Measurements from ENCODE around the gene COA8. TPM values are rescaled to one million over a fixed set of nuclear protein-coding genes. Genes with fewer than 3 reads are reported as not detected.

The COA8 gene
- total RNA-seq, 1 donor from 2014 or later, result 42.0 TPM

DNA sequence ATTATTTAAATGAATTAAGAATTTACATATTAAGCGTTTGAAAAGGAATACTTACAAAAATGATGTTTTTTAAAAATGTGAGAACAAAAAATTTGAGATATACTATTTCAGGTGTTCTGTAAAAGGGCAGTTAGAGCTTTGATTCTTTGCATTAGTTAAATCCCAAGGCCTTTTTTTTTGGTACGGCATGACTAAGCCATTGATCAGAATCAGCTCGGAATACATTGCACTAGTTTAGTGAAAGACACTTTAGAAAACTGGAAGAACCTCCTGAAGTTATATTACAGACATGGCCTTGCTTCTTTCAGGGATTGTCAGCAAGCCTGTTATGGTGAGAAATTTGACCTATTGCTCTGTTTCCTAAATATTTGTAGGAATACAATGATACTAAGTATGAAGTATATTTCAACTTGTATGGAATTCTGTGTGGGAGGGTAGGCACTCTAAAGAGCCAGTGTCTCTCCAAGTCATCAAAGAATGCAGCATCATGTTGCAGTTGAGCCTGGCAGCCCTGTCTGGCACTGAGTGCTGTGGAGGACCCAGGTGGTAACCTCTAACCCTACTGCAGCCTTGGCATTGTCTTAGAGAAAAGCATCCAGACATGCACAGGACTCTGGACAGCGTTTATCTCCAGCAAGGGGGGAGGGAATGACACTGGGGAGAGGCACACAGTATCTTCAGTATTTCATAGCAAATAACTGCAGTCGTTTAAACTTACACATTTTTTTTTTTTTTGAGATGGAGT lies 67.8 kb downstream of the COA8 start:
- H3K36me3 Mint-ChIP-seq (ENCODE audit: unreplicated experiment), result no peaks in the 10 kb centered on the region
- DNase-seq (ENCODE audit: extremely low spot score, unreplicated experiment), result no peak
- TF ChIP-seq, protein P1, sequence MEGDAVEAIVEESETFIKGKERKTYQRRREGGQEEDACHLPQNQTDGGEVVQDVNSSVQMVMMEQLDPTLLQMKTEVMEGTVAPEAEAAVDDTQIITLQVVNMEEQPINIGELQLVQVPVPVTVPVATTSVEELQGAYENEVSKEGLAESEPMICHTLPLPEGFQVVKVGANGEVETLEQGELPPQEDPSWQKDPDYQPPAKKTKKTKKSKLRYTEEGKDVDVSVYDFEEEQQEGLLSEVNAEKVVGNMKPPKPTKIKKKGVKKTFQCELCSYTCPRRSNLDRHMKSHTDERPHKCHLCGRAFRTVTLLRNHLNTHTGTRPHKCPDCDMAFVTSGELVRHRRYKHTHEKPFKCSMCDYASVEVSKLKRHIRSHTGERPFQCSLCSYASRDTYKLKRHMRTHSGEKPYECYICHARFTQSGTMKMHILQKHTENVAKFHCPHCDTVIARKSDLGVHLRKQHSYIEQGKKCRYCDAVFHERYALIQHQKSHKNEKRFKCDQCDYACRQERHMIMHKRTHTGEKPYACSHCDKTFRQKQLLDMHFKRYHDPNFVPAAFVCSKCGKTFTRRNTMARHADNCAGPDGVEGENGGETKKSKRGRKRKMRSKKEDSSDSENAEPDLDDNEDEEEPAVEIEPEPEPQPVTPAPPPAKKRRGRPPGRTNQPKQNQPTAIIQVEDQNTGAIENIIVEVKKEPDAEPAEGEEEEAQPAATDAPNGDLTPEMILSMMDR (IDR thresholded peaks at IDR 0.05), result no peak
- no peaks in the 10 kb centered on the region for H3K27me3 Mint-ChIP-seq (ENCODE audit: unreplicated experiment)
- H3K9me3 Mint-ChIP-seq (ENCODE audit: unreplicated experiment), result no peaks in the 10 kb centered on the region
- H3K4me1 Mint-ChIP-seq (ENCODE audit: unreplicated experiment), result peaks cover 45% of the 10 kb centered on the region
- H3K27ac Mint-ChIP-seq (ENCODE audit: unreplicated experiment), result peak overlapping the region; percentile 87
- H3K4me3 Mint-ChIP-seq (ENCODE audit: unreplicated experiment), result peak overlapping the region; percentile 86

DNA sequence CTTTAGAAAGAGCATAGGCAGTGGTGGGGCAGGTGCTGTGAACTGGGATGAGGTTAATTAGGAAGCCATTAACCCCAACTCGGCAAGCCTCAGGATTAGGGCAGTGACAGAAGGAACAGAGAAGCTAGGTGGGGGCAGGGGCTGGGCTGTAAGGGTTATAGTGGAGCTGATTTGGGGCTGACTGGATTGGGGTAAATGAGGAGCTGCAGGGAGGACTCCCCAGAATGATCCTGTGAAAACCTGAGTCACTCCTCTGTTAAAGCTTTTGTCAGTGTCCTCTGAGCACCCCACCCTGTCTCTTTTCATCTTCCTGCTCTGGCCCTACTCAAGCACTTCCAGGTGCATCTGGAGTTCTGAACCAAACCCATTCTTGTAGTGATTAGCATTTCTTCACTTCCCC lies 70.6 kb downstream of the COA8 start:
- Mint-ChIP-seq H3K9me3 (ENCODE audit: unreplicated experiment) (no peaks in the 10 kb centered on the region), H3K27me3 (ENCODE audit: unreplicated experiment) (no peaks in the 10 kb centered on the region), H3K4me3 (ENCODE audit: unreplicated experiment) (no peak overlapping the region), H3K27ac (ENCODE audit: unreplicated experiment) (peak overlapping the region; percentile 41), H3K4me1 (ENCODE audit: unreplicated experiment) (peaks cover 52% of the 10 kb centered on the region), H3K36me3 (ENCODE audit: unreplicated experiment) (peaks cover 5% of the 10 kb centered on the region)
- no peak for DNase-seq (ENCODE audit: extremely low spot score, unreplicated experiment)
- TF ChIP-seq, protein P1 (IDR thresholded peaks at IDR 0.05), result no peak

DNA sequence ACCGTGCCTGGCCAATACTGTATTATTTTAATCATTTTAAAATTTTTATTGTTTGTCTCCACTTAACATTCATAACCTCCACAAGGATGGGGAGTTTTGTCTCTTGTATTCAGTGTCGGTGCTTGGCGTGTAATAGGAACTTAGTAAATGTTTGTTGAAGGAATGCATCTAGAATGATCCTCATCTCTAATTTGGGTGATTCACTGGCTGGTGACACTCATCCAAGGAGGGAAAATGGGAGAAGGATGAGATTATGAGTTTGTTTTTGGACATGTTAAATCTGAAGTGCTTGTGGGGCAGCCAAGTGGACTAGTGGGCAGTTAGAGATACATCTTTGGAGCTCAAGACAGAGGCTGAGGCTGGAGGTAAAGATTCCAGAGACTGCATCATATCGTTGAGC lies 71.4 kb downstream of the COA8 start:
- Mint-ChIP-seq H3K36me3 (ENCODE audit: unreplicated experiment) (peaks cover 5% of the 10 kb centered on the region), H3K9me3 (ENCODE audit: unreplicated experiment) (no peaks in the 10 kb centered on the region), H3K4me3 (ENCODE audit: unreplicated experiment) (no peak overlapping the region), H3K27me3 (ENCODE audit: unreplicated experiment) (no peaks in the 10 kb centered on the region), H3K4me1 (ENCODE audit: unreplicated experiment) (peaks cover 56% of the 10 kb centered on the region), H3K27ac (ENCODE audit: unreplicated experiment) (peak overlapping the region; percentile 51)
- no peak for DNase-seq (ENCODE audit: extremely low spot score, unreplicated experiment)
- TF ChIP-seq, protein P1 (IDR thresholded peaks at IDR 0.05), result no peak

DNA sequence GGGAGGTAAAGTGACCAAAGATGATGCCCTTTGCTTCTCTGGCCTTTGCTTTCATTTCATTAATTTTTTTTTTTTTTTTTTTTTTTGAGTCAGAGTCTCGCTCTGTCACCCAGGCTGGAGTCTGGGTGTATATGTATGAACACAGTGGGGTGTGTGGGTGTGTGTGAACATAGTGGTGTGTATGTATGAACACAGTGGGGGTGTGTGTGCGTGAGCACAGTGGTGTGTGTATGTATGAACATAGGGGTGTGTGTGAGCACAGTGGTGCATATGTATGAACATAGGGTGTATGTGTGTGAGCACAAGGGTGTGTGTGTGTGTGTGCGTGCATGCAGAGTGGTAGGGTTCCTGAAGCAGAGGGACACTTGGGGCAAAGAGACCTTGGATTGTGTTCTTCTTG lies 75.8 kb downstream of the COA8 start:
- DNase-seq (ENCODE audit: extremely low spot score, unreplicated experiment), result no peak
- Mint-ChIP-seq H3K36me3 (ENCODE audit: unreplicated experiment) (peaks cover 5% of the 10 kb centered on the region), H3K27ac (ENCODE audit: unreplicated experiment) (no peak overlapping the region), H3K4me3 (ENCODE audit: unreplicated experiment) (no peak overlapping the region), H3K9me3 (ENCODE audit: unreplicated experiment) (no peaks in the 10 kb centered on the region), H3K27me3 (ENCODE audit: unreplicated experiment) (no peaks in the 10 kb centered on the region), H3K4me1 (ENCODE audit: unreplicated experiment) (peaks cover 37% of the 10 kb centered on the region)
- TF ChIP-seq, protein P1 (IDR thresholded peaks at IDR 0.05), result no peak

Other genes starting within 250 kb of the COA8 start
- gene EIF5, start 228.7 kb upstream of the COA8 start, total RNA-seq, result 214 and 229 TPM in 2 replicates
- gene MARK3, start 177.5 kb upstream of the COA8 start, total RNA-seq, result 81.7 and 84.2 TPM in 2 replicates
- 25.4 and 31.4 TPM in 2 replicates for gene CKB, start 40.1 kb upstream of the COA8 start, total RNA-seq
- 10.9 and 11.5 TPM in 2 replicates for gene TRMT61A, start 33.8 kb upstream of the COA8 start, total RNA-seq
- gene BAG5, start 303 bp upstream of the COA8 start, total RNA-seq, result 21.9 and 22.4 TPM in 2 replicates
- 186 and 211 TPM in 2 replicates for gene KLC1, start 66.3 kb downstream of the COA8 start, total RNA-seq
- 7.5 and 7.9 TPM in 2 replicates for gene XRCC3, start 152.5 kb downstream of the COA8 start, total RNA-seq
- gene ZFYVE21, start 152.8 kb downstream of the COA8 start, total RNA-seq, result 48.9 and 52.9 TPM in 2 replicates

Measured in osteocyte (in vitro differentiated cells).